HG03135 (cell line): ENCODE measurements around the gene GCNT2.
"Not testable (repeated sequence)": the region's sequence is repeated elsewhere in the genome, so short reads cannot be mapped to it uniquely, and the experiment has no call there.

Experiments
- ATAC-seq: cut with Tn5 transposase; IDR thresholded peaks from one replicate; pipeline ENCODE4 v1.9.1; 2021; ENCODE audit warnings: mild to moderate bottlenecking, moderate library complexity; ENCODE audit not compliant: unreplicated experiment

GCNT2 gene

GRCh38 chr6:10577112-10577511, 56.0 kb downstream of the GCNT2 start:
- no peak for ATAC-seq

GRCh38 chr6:10578723-10579122, 57.6 kb downstream of the GCNT2 start:
- no peak for ATAC-seq

DNA sequence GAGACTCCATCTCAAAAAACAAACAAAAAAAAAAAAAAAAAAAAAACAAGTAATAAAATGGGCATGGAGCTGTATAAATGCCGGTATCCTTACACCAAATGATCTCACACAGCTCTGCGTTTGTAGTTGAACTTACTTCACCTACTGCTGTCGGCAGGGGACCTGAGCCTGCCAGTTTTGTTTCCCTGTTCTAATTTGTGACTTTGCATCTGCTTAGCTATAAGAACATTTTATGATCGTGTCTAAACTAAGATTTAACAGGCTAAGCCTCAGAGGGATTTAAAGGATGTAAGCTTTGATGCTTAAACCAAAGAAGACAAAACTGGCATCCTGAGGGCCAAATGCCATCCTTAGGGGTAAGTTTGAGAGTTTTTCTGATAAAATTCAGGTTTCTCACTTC, 58.7 kb downstream of the GCNT2 start:
- no peak for ATAC-seq

DNA sequence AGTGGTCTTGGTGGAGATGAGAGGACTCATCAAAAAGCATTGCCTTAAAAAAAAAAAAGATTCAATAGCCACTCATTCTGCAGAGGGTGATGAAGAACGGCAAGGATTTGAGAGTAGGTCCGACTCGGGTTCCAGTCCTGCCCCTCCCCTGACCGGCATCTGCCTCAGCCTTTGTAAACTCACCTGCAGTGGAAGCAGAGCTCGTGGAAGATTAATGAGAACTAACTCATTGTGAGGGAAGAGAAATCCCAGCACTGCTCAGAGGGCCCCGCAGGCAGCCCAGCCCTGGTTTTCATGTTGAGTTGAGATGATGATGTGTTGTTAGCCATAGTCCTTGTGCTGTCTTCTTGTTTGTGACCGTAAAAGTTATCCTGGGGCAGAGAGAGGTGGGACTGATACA, 59.4 kb downstream of the GCNT2 start:
- ATAC-seq: no peak

DNA sequence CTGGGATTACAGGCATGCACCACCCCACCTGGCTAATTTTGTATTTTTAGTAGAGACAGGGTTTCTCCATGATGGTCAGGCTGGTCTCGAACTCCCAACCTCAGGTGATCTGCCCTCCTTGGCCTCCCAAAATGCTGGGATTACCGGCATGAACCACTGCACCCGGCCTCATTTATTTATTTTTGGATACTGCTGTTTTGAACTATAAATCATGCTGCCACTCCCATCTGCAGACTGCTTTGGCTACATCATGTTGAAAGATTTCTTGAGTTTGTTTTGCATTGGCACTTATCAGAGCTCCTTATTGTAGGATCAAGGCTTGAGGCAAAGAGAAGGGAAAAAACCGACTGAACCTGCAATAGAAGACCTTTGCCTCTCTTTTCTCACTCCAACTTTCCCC, 60.3 kb downstream of the GCNT2 start:
- ATAC-seq: not testable (repeated sequence)

DNA sequence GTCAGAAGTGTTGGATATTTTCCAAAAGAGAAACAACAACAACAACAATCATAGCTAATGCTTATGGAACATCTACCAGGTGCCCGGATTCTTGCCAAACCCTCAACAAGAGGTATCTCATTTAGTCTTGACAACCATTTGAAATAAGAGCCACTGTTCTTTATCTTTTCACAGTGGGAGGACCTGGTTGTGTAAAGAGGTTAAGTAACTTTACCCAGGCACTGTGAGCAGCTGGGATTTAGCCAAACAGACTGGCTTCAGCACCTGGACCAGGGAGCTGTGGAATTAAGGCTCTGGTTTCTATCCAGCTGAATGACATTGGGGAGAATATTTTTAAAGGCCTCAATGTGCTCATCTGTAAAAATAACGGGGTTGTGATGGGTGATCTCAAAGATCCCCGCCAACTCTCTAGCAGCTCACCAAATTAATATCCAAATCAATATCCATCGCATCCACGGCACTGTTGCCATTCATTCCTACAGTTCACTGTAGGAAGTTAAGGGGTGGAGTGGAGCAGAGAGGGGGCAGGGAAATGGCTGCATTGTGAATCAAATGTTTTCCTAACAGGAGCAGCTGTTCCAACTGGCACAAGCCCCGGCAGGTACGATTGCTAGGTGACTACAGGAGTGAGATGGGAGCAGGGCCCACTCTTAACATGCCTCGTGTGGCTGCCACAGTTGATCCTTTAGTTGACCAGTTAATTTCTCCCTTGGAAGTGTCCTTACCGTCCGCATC, 61.8 kb downstream of the GCNT2 start:
- ATAC-seq: no peak

GRCh38 chr6:10583509-10583901, 62.4 kb downstream of the GCNT2 start:
- no peak for ATAC-seq

- ATAC-seq: no peak
These were observed 63.5 kb downstream of the GCNT2 start for GRCh38 chr6:10584607-10585006.

DNA sequence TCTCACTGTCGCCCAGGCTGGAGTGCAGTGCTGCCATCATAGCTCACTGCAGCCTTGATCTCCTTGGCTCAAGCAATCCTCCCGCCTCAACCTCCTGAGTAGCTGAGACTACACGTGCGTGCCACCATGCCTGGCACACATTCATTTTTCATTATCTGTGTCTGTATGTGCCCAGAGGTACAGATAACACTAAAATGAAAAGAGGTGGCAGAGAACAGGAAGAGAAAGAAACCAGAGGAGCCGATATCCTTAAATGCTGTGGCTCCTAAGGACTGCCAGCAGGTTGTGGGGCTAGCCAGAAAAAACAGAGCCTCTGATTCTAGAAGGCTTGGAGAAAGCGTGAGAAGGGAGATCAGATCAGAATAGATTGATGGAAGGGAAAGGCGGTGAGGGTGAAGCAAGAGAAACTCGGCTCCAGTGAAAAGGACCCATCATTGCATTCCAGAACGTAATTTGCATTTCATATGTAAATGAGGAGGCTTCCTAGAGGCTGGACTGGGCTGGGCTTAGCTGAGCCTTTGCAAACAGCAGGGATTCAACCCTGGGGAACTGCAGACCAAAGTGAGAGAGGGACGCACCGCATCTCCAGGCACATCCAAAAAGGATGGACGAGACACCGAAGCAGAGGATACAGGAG, 64.2 kb downstream of the GCNT2 start:
- no peak for ATAC-seq

DNA sequence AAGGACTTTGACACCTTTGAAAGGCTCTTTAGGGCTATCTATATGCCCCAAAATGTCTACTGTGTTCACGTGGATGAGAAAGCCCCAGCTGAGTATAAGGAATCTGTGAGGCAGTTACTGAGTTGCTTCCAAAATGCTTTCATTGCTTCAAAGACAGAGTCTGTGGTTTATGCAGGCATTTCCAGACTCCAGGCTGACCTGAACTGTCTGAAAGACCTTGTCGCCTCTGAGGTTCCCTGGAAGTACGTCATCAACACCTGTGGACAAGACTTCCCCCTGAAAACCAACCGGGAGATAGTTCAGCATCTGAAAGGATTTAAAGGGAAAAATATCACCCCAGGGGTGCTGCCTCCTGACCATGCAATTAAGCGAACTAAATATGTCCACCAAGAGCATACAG, 65.2 kb downstream of the GCNT2 start:
- ATAC-seq: no peak

GRCh38 chr6:10587656-10588406, 66.7 kb downstream of the GCNT2 start:
- ATAC-seq: no peak

- no peak for ATAC-seq
These were observed 67.6 kb downstream of the GCNT2 start for GRCh38 chr6:10588562-10589428.

- no peak for ATAC-seq
These were observed 68.2 kb downstream of the GCNT2 start for GRCh38 chr6:10589429-10589727.

- ATAC-seq: no peak
These were observed 68.8 kb downstream of the GCNT2 start for GRCh38 chr6:10589983-10590382.

- no peak for ATAC-seq
These were observed 70.4 kb downstream of the GCNT2 start for GRCh38 chr6:10591422-10592160.

GRCh38 chr6:10595731-10596664, 74.8 kb downstream of the GCNT2 start:
- ATAC-seq: no peak

GRCh38 chr6:10597499-10598001, 76.4 kb downstream of the GCNT2 start:
- ATAC-seq: no peak

DNA sequence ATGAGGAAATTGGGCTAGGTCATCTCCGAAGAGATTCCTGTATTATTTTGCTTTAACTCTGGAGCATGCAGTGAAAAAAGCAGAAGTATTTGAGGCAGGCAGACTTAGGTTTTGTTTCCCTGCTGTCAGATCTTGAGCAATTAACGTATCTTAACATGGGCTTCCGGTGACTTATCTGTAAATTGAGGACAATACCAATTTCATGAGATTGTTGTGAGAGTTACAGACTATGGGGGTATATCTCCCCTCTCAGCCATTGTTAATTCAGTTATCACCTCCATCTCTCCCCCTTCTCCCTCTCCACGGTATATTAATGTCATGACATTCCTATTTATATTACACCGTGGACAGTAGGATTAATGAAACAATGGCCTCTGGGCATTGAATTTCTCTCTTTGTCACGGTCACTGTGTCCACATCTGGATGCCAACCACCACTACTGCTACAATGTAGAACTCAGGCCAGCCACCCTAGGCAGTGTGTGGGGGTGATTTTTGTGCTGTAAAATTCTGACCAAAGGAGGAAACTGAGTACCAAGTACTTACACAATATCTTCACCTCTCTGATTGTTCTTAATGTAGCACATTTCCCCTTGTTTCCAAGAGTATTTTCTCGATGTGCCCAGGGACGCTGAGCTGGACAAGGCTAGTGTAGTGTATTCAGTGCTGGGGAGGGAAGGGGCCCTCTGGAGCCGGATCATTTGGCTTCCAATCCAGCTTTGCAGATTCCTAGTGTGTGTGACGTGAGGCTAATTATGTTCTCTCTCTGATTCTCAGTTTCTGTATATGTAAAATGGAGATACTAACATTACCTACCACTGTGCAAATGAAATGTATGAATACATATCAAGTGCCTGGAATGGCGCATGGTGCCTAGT, 77.2 kb downstream of the GCNT2 start:
- no peak for ATAC-seq
